ENCODE data around the gene MAJIN.

Gene MAJIN

GRCh38 chr11:64924910-64925284 is 47.0 kb downstream of the MAJIN start:
- H3K4me3 ChIP-seq (ENCODE audit: low read depth, low read length): peak overlapping the region; percentile 65
- TF ChIP-seq CTCF (IDR thresholded peaks at IDR 0.05; ENCODE audit: borderline replicate concordance, insufficient read depth, low read depth, low read length): no peak

GRCh38 chr11:64923944-64924909 is 47.7 kb downstream of the MAJIN start, which contains the start of gene PPP2R5B:
Gene PPP2R5B, plus strand, starts transcription at chr11:64924689. Its CDS starts 1,046 bp downstream, at chr11:64925735.
- peak within 1 kb of the TSS; percentile 65 for H3K4me3 ChIP-seq (ENCODE audit: low read depth, low read length)
- TF ChIP-seq CTCF (IDR thresholded peaks at IDR 0.05; ENCODE audit: borderline replicate concordance, insufficient read depth, low read depth, low read length): no peak

GRCh38 chr11:64923151-64923661 is 48.7 kb downstream of the MAJIN start:
- no peak for TF ChIP-seq CTCF (IDR thresholded peaks at IDR 0.05; ENCODE audit: borderline replicate concordance, insufficient read depth, low read depth, low read length)
- no peak overlapping the region for H3K4me3 ChIP-seq (ENCODE audit: low read depth, low read length)

GRCh38 chr11:64921384-64921783 is 50.5 kb downstream of the MAJIN start:
- no peak for TF ChIP-seq CTCF (IDR thresholded peaks at IDR 0.05; ENCODE audit: borderline replicate concordance, insufficient read depth, low read depth, low read length)
- H3K4me3 ChIP-seq (ENCODE audit: low read depth, low read length): no peak overlapping the region

- no peak overlapping the region for H3K4me3 ChIP-seq (ENCODE audit: low read depth, low read length)
These were observed 51.8 kb downstream of the MAJIN start for GRCh38 chr11:64920124-64920523.

GRCh38 chr11:64919627-64920026 is 52.3 kb downstream of the MAJIN start:
- no peak overlapping the region for H3K4me3 ChIP-seq (ENCODE audit: low read depth, low read length)
- TF ChIP-seq CTCF (IDR thresholded peaks at IDR 0.05; ENCODE audit: borderline replicate concordance, insufficient read depth, low read depth, low read length): no peak

More at GRCh38 chr11:64920124-64920523, 51.8 kb downstream of the MAJIN start:
- no peak for TF ChIP-seq CTCF (IDR thresholded peaks at IDR 0.05; ENCODE audit: borderline replicate concordance, insufficient read depth, low read depth, low read length)
